Neuronal stem cell (in vitro differentiated cells): ENCODE data around the gene VPS26B.

Source experiments
- DNase-seq: peaks from one replicate; pipeline ENCODE4 v3.0.0-alpha.2; 2013; ENCODE audit warnings: low spot score
- H2AFZ ChIP-seq: one replicate; pipeline ENCODE4 v1.6.1; 2013; ENCODE audit warnings: mild to moderate bottlenecking, low read length, inconsistent platforms
- H2AK5ac ChIP-seq: 2 replicates; pipeline ENCODE4 v1.6.1; 2013; ENCODE audit warnings: low read depth, mild to moderate bottlenecking, inconsistent platforms, low read length, moderate library complexity, mixed read lengths
- H2BK120ac ChIP-seq: 2 replicates; pipeline ENCODE4 v1.6.1; 2013; ENCODE audit warnings: low read depth, mild to moderate bottlenecking, inconsistent platforms, low read length, moderate library complexity, mixed read lengths
- H2BK12ac ChIP-seq: one replicate; pipeline ENCODE4 v1.6.1; 2013; ENCODE audit warnings: low read length, inconsistent platforms
- H2BK15ac ChIP-seq: 2 replicates; pipeline ENCODE4 v1.6.1; 2013; ENCODE audit warnings: mild to moderate bottlenecking, low read length, inconsistent platforms, mixed read lengths
- H2BK5ac ChIP-seq: one replicate; pipeline ENCODE4 v1.6.1; 2013; ENCODE audit warnings: inconsistent platforms, mild to moderate bottlenecking, low read length, moderate library complexity
- H3K14ac ChIP-seq: one replicate; pipeline ENCODE4 v1.6.1; 2013; ENCODE audit warnings: low read length, inconsistent platforms
- H3K18ac ChIP-seq: 2 replicates; pipeline ENCODE4 v1.6.1; 2013; ENCODE audit warnings: low read length, inconsistent platforms
- H3K23ac ChIP-seq: 2 replicates; pipeline ENCODE4 v1.6.1; 2013; ENCODE audit warnings: low read depth, mild to moderate bottlenecking, mixed read lengths, low read length, inconsistent platforms; ENCODE audit not compliant: poor library complexity
- H3K27ac ChIP-seq: replicated peaks from 3 replicates; pipeline ENCODE4 v1.5.1; 2013; ENCODE audit warnings: low read length, inconsistent platforms
- H3K27me3 ChIP-seq, 3 experiments: 2 replicates each; pipeline ENCODE4 v1.6.1; 2013; ENCODE audit warnings: low read length in 3 of 3, mild to moderate bottlenecking in 2 of 3, inconsistent platforms in 1 of 3, low read depth in 1 of 3, mixed read lengths in 1 of 3, moderate library complexity in 1 of 3; ENCODE audit not compliant: control insufficient read depth in 3 of 3, insufficient read depth in 3 of 3
- H3K36me3 ChIP-seq, 2 donors: replicated peaks in 1 of 2; 2 replicates each; pipeline ENCODE4 v1.6.1; 2013; ENCODE audit warnings: low read length in 2 of 2; ENCODE audit not compliant: control insufficient read depth in 2 of 2, insufficient read depth in 2 of 2
- H3K4ac ChIP-seq: 2 replicates; pipeline ENCODE4 v1.6.1; 2013; ENCODE audit warnings: inconsistent platforms, mild to moderate bottlenecking, low read length, moderate library complexity
- H3K4me1 ChIP-seq, 2 donors: 1 replicate in 1 of 2; 2 replicates in 1 of 2; pipeline ENCODE4 v1.6.1; 2013; ENCODE audit warnings: low read length in 2 of 2, low read depth in 1 of 2; ENCODE audit not compliant: control insufficient read depth in 2 of 2, insufficient read depth in 1 of 2
- H3K4me2 ChIP-seq: one replicate; pipeline ENCODE4 v1.6.1; 2013; ENCODE audit warnings: mild to moderate bottlenecking, low read length, inconsistent platforms; ENCODE audit not compliant: insufficient read depth, poor library complexity, severe bottlenecking
- H3K4me3 ChIP-seq, 2 donors: 2 replicates each; pipeline ENCODE4 v1.5.1; 2013; ENCODE audit warnings: low read length in 2 of 2, mild to moderate bottlenecking in 2 of 2, inconsistent platforms in 1 of 2, moderate library complexity in 1 of 2
- H3K79me1 ChIP-seq: one replicate; pipeline ENCODE4 v1.6.1; 2013; ENCODE audit warnings: low read depth, mild to moderate bottlenecking, inconsistent platforms, low read length, moderate library complexity
- H3K9ac ChIP-seq: one replicate; pipeline ENCODE4 v1.6.1; 2013; ENCODE audit warnings: mild to moderate bottlenecking, low read depth, low read length, inconsistent platforms; ENCODE audit not compliant: poor library complexity
- H3K9me3 ChIP-seq, 2 donors: replicated peaks in 1 of 2; 2 replicates each; pipeline versions ENCODE3 to v1.6.1; 2013; ENCODE audit warnings: low read length in 2 of 2, mild to moderate bottlenecking in 2 of 2, inconsistent platforms in 1 of 2, low read depth in 1 of 2, mixed read lengths in 1 of 2, moderate library complexity in 1 of 2; ENCODE audit not compliant: control insufficient read depth in 2 of 2, insufficient read depth in 1 of 2
- H4K8ac ChIP-seq: one replicate; pipeline ENCODE4 v1.6.1; 2013; ENCODE audit warnings: low read depth, mild to moderate bottlenecking, inconsistent platforms, low read length, moderate library complexity
- H4K91ac ChIP-seq: one replicate; pipeline ENCODE4 v1.6.1; 2013; ENCODE audit warnings: low read length, low read depth, mild to moderate bottlenecking, inconsistent platforms; ENCODE audit not compliant: poor library complexity
- WGBS, 2 donors: extraction: QIAGEN DNeasy Blood & Tissue Kit; methylation state at CpG; one replicate each; pipeline ENCODE4 v1.1.7; 2013; ENCODE audit warnings: missing lambda C conversion rate in 2 of 2, mixed read lengths in 1 of 2; ENCODE audit not compliant: insufficient read length in 2 of 2, insufficient replicate concordance in 1 of 2; ENCODE audit errors: extremely low coverage in 2 of 2; 5-methylcytosine and 5-hydroxymethylcytosine counted together

The VPS26B gene

GRCh38 chr11:134202661-134203060, 21.8 kb upstream of the VPS26B start:
- H3K36me3 ChIP-seq: peaks cover 18 to 98% of the 10 kb centered on the region in 2 donors
- no peak overlapping the region for H3K4me2 ChIP-seq
- H3K27me3 ChIP-seq: no peaks in the 10 kb centered on the region
- DNase-seq: no peak
- no peak overlapping the region for H2AK5ac ChIP-seq
- no peak overlapping the region for H3K4ac ChIP-seq
- no peak overlapping the region for H3K23ac ChIP-seq
- no peak overlapping the region for H2BK120ac ChIP-seq
- no peak overlapping the region for H4K8ac ChIP-seq
- H3K9ac ChIP-seq: no peak overlapping the region
- no peak overlapping the region for H3K27ac ChIP-seq
- no CpG with 5 or more reads among the region's 4 CpGs for WGBS, 2 donors
- no peaks in the 10 kb centered on the region for H3K4me1 ChIP-seq
- H2BK15ac ChIP-seq: no peak overlapping the region
- H3K79me1 ChIP-seq: no peaks in the 10 kb centered on the region
- no peak overlapping the region for H3K4me3 ChIP-seq
- H2BK5ac ChIP-seq: no peak overlapping the region
- no peaks in the 10 kb centered on the region for H3K9me3 ChIP-seq
- no peak overlapping the region for H2BK12ac ChIP-seq
- H4K91ac ChIP-seq: no peak overlapping the region
- no peak overlapping the region for H3K18ac ChIP-seq
- no peak overlapping the region for H3K14ac ChIP-seq
- no peak overlapping the region for H2AFZ ChIP-seq

- H2BK120ac ChIP-seq: no peak overlapping the region
- H2BK5ac ChIP-seq: no peak overlapping the region
- no peak overlapping the region for H3K23ac ChIP-seq
- H3K36me3 ChIP-seq: peaks cover 20 to 99% of the 10 kb centered on the region in 2 donors
- H3K4ac ChIP-seq: no peak overlapping the region
- no peaks in the 10 kb centered on the region for H3K4me1 ChIP-seq
- H3K14ac ChIP-seq: no peak overlapping the region
- H2AFZ ChIP-seq: no peak overlapping the region
- no peak overlapping the region for H2AK5ac ChIP-seq
- no peak overlapping the region for H2BK12ac ChIP-seq
- no peak overlapping the region for H3K9ac ChIP-seq
- H3K4me3 ChIP-seq: no peak overlapping the region
- H3K9me3 ChIP-seq: no peaks in the 10 kb centered on the region
- no peaks in the 10 kb centered on the region for H3K79me1 ChIP-seq
- DNase-seq: no peak
- no peak overlapping the region for H4K8ac ChIP-seq
- no peak overlapping the region for H3K4me2 ChIP-seq
- no peak overlapping the region for H3K18ac ChIP-seq
- no peak overlapping the region for H3K27ac ChIP-seq
- no peak overlapping the region for H4K91ac ChIP-seq
- no peaks in the 10 kb centered on the region for H3K27me3 ChIP-seq
- H2BK15ac ChIP-seq: no peak overlapping the region
- no CpG with 5 or more reads among the region's 9 CpGs for WGBS, 2 donors
These were observed 18.7 kb upstream of the VPS26B start for GRCh38 chr11:134205729-134206128.

GRCh38 chr11:134206185-134206584, 18.3 kb upstream of the VPS26B start:
- Histone ChIP-seq H3K9ac (no peak overlapping the region), H3K18ac (no peak overlapping the region), H4K8ac (no peak overlapping the region), H4K91ac (no peak overlapping the region), H3K9me3 (no peaks in the 10 kb centered on the region), H3K36me3 (peaks cover 20 to 99% of the 10 kb centered on the region in 2 donors), H3K4me2 (no peak overlapping the region), H2AK5ac (no peak overlapping the region), H3K27me3 (no peaks in the 10 kb centered on the region), H2BK12ac (no peak overlapping the region), H2BK15ac (no peak overlapping the region), H3K4me3 (no peak overlapping the region), H3K14ac (no peak overlapping the region), H3K79me1 (no peaks in the 10 kb centered on the region), H3K4ac (no peak overlapping the region), H2BK5ac (no peak overlapping the region), H2BK120ac (no peak overlapping the region), H3K27ac (no peak overlapping the region), H3K23ac (no peak overlapping the region), H2AFZ (no peak overlapping the region), H3K4me1 (no peaks in the 10 kb centered on the region)
- WGBS, 2 donors: no CpG with 5 or more reads among the region's 5 CpGs
- no peak for DNase-seq

GRCh38 chr11:134207538-134208239, 16.8 kb upstream of the VPS26B start:
- Histone ChIP-seq H2BK5ac (no peak overlapping the region), H3K18ac (no peak overlapping the region), H2AFZ (no peak overlapping the region), H3K14ac (no peak overlapping the region), H3K27me3 (no peaks in the 10 kb centered on the region), H3K4ac (no peak overlapping the region), H3K79me1 (no peaks in the 10 kb centered on the region), H3K23ac (no peak overlapping the region), H3K4me3 (no peak overlapping the region), H3K27ac (no peak overlapping the region), H3K4me1 (no peaks in the 10 kb centered on the region), H2BK120ac (no peak overlapping the region), H2BK12ac (no peak overlapping the region), H3K36me3 (peaks cover 16 to 98% of the 10 kb centered on the region in 2 donors), H3K4me2 (no peak overlapping the region), H3K9me3 (no peaks in the 10 kb centered on the region), H4K8ac (no peak overlapping the region), H2BK15ac (no peak overlapping the region), H4K91ac (no peak overlapping the region), H2AK5ac (no peak overlapping the region), H3K9ac (no peak overlapping the region)
- WGBS, 2 donors: no CpG with 5 or more reads among the region's 16 CpGs
- no peak for DNase-seq
